ENCODE data around the gene HBQ1.
"Not testable (repeated sequence)": the region's sequence is repeated elsewhere in the genome, so short reads cannot be mapped to it uniquely, and the experiment has no call there.

The HBQ1 gene

GRCh38 chr16:211631-212180 is 31.4 kb downstream of the HBQ1 start:
- not testable (repeated sequence) for DNase-seq (ENCODE audit: low spot score)

- no peak for DNase-seq (ENCODE audit: low spot score)
Measured at GRCh38 chr16:212999-213398, 32.7 kb downstream of the HBQ1 start.

GRCh38 chr16:220021-220420 is 39.8 kb downstream of the HBQ1 start:
- no peak for DNase-seq (ENCODE audit: low spot score)

- DNase-seq (ENCODE audit: low spot score) = no peak
Measured at GRCh38 chr16:228151-228851, 48.0 kb downstream of the HBQ1 start.

GRCh38 chr16:228852-229730 is 48.8 kb downstream of the HBQ1 start, which contains the start of gene LUC7L:
LUC7L (minus strand) TSS chr16:229449; CDS start chr16:229339, 110 bp downstream.
- peak; percentile 97 for DNase-seq (ENCODE audit: low spot score)

DNA sequence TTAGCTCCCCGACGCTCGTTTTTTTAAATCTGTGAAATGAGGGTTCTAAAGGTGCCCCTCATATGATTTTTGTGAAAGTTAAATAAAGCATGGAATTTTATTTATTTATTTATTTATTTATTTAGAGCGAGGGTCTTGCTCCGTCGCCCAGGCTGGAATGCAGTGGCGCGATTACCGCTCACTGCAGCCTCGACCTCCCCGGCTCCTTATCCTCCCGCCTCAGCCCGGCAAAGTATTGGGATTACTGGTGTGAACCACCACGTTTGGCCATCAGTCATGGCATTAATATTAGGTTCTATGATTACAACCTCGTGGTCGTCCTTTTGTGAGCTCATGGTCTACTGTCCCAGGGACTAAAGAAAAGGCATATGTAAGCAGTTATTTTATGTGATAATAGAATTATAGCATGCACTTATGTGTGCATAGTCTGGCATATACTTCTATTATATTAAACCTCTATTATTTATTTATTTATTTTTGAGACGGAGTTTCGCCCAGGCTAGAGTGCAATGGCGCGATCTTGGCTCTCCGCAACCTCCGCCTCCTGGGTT is 49.5 kb downstream of the HBQ1 start:
- no peak for DNase-seq (ENCODE audit: low spot score)

- not testable (repeated sequence) for DNase-seq (ENCODE audit: low spot score)
Measured at GRCh38 chr16:230351-230750, 50.1 kb downstream of the HBQ1 start.
